GM12864 (cell line): Measurements from ENCODE around the gene AKAP11.

ENCODE experiments used
- DNase-seq: peaks from one replicate; pipeline ENCODE4 v3.0.0-alpha.2; 2011; ENCODE audit warnings: low read depth
- H3K4me3 ChIP-seq: 2 replicates; pipeline ENCODE4 v1.5.1; 2011; ENCODE audit warnings: mild to moderate bottlenecking, low read depth, low read length, control low read depth
- CTCF ChIP-seq: IDR thresholded peaks from 2 replicates; pipeline ENCODE4 v1.5.1; 2011; ENCODE audit warnings: low read depth, mild to moderate bottlenecking, moderate library complexity, low read length, control low read depth, inconsistent platforms; ENCODE audit errors: missing control alignments

The AKAP11 gene

GRCh38 chr13:42329239-42329638 lies 57.3 kb downstream of the AKAP11 start:
- no peak for DNase-seq
- H3K4me3 ChIP-seq: no peak overlapping the region
- TF ChIP-seq CTCF: no peak

GRCh38 chr13:42331009-42331408 lies 59.1 kb downstream of the AKAP11 start:
- DNase-seq: no peak

GRCh38 chr13:42333613-42334328 lies 61.8 kb downstream of the AKAP11 start:
- peak; percentile 55 for DNase-seq
- peak; percentile 75 for TF ChIP-seq CTCF
- no peak overlapping the region for H3K4me3 ChIP-seq

More at GRCh38 chr13:42331009-42331408, 59.1 kb downstream of the AKAP11 start:
- no peak overlapping the region for H3K4me3 ChIP-seq
- no peak for TF ChIP-seq CTCF

GRCh38 chr13:42334329-42334706 lies 62.4 kb downstream of the AKAP11 start:
- H3K4me3 ChIP-seq: no peak overlapping the region
- DNase-seq: no peak
- TF ChIP-seq CTCF: no peak

GRCh38 chr13:42337808-42338600 lies 66.1 kb downstream of the AKAP11 start:
- no peak for DNase-seq
- no peak for TF ChIP-seq CTCF

GRCh38 chr13:42345367-42345766 lies 73.4 kb downstream of the AKAP11 start:
- no peak overlapping the region for H3K4me3 ChIP-seq
- no peak for TF ChIP-seq CTCF
- DNase-seq: no peak

More at GRCh38 chr13:42337808-42338600, 66.1 kb downstream of the AKAP11 start:
- no peak overlapping the region for H3K4me3 ChIP-seq
